ENCODE data around the gene TMEM109.

Gene TMEM109

DNA sequence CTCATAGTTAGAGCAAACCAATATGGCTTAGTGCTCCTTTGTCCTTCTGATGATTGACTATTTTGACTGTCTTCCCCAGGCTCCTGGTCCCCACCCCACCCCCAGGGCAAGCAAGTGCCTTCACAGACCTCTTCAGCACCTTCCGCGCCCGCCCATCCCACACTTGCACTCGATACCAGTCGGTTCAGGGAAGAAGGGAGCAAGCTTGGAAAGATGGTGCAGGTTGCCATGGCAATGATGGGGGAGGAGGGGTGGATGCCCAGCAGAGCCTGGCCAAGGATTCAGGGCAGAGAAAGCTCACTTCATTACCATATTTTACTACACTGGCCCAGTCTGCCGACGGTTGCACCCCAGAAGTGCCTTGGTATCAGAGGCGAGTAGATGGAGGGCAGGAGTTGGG is 12.5 kb downstream of the TMEM109 start:
- DNase-seq (ENCODE audit: low spot score), result no peak

DNA sequence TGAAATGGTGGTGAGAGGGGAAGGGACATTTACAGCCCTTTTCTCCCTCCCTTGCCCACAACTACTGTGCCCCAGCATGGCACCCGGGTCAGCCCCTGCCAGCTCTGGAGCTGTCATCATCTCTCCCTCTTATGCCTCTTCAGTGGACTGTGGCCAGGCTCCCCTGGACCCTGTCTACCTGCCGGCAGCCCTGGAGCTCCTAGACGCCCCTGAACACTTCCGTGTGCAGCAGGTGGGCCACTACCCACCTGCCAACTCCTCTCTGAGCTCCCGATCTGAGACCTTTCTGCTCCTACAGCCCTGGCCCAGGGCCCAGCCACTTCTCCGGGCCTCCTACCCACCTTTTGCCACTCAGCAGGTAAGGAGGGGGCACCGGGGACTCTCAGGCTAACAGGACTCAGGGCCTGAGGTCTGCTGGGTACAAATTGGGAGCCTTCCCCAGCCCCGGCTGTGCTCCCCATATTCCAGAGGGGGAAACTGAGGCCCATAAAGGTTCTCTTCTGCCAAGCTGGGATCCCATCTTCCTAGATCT is 13.2 kb downstream of the TMEM109 start:
- DNase-seq (ENCODE audit: low spot score), result no peak

DNA sequence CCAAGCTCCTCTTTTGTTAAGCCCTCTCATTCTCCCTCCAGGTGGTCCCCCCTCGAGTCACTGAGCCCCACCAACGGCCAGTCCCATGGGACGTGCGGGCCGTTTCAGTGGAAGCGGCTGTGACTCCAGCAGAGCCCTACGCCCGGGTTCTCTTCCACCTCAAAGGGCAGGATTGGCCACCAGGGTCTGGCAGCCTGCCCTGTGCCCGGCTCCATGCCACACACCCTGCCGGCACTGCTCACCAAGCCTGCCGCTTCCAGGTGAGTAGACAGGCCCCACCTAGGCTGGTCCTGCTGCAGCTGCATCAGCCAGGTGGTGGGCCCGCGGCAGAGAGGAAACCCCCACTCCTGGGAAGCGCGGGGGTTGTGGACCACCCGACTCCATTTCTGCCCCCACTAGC is 13.6 kb downstream of the TMEM109 start:
- no peak for DNase-seq (ENCODE audit: low spot score)

DNA sequence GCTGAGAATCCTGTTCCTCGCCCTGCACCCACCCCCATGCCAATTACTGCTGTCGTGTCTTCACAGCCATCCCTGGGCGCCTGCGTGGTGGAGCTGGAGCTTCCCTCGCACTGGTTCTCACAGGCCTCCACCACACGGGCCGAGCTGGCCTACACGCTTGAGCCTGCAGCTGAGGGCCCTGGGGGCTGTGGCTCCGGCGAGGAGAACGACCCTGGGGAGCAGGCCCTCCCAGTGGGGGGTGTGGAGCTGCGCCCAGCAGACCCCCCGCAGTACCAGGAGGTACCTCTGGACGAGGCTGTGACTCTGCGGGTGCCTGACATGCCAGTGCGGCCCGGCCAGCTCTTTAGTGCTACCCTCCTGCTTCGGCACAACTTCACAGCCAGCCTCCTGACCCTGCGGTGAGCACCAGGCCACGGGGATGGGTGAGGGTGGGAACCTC is 14.6 kb downstream of the TMEM109 start:
- no peak for DNase-seq (ENCODE audit: low spot score)

DNA sequence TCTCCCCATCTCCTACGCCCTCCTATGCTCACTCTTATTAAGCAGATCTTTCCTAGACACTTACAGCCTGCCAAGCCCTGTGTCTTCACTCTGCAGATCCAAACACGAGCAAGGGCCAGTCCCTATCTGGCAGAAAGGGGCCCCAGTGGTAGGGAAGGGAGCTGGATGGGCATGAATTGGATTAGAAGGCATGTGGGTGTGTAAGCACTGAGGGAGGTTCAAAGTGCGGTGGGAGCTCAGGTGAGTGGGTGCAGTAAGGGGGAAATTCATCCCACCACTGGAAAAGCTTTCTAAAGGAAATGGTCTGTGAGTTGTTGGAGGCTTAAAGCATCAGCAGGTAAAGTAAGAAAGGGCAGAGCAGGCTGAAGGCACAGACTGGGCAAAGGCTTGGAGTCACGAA is 15.8 kb downstream of the TMEM109 start:
- DNase-seq (ENCODE audit: low spot score), result no peak

DNA sequence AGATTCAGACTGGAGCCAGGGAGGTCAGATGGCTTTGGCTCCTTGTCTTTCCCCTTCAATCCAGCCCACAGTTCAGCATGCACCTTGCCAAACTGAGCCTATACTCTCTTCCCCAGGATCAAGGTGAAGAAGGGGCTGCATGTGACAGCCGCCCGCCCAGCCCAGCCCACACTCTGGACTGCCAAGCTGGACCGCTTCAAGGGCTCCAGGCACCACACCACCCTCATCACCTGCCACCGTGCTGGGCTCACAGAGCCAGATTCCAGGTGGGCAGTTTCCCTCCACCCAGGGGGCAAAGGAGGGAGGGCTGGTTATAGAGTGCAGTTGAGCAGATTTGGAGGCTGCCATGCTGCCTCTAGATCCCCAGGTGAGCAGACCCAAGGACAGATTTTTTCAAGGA is 16.4 kb downstream of the TMEM109 start:
- no peak for DNase-seq (ENCODE audit: low spot score)

DNA sequence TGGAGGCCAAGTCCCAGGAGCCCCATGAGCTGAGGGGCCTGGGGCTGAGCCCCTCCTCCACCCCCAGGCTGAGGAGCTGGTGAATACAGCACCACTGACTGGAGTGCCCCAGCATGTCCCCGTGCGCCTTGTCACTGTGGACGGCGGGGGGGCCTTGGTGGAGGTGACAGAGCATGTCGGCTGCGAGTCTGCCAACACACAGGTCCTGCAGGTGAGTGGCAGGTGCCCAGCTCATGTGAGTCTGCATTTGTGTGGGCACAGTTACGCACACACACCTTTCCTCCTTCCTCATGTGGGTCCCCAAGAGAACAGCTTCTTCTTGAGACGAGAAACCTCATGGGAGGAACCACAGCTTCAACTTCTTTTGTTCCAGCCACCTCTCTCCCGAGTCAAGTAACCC is 18.0 kb downstream of the TMEM109 start:
- no peak for DNase-seq (ENCODE audit: low spot score)

DNA sequence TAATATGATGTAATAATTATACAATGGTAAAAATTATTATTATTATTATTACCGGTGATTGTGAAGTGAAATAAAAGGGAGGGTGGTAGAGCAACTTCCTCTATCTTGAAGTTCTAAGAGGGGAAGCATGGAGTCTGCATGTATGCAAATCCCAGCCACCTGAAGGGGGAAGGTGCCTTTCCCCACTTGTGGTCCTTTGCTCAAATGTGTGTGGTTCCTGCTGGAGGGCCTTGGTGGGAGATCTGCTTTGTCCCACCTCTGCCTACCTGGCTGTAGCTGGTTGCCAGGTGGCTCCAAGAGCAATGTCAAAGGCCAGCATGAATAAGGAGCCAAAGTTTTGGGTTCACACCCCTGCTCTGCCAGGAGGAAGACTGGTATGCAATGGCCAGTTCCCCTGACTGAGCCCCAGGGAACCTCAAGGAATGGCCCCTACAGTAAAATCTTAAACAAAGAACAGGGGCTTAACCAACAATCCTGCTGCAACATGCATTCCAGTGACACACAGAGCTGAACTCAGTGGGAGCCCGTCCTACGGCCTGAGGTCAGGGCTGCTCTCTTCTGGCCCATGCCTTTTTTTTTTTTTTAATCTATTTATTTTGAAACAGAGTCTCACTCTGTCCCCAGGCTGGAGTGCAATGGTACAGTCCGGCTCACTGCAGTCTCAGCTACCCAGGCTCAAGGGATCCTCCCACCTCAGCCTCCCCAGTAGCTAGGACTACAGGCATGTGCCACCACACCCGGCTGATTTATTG is 18.8 kb downstream of the TMEM109 start:
- no peak for DNase-seq (ENCODE audit: low spot score)

DNA sequence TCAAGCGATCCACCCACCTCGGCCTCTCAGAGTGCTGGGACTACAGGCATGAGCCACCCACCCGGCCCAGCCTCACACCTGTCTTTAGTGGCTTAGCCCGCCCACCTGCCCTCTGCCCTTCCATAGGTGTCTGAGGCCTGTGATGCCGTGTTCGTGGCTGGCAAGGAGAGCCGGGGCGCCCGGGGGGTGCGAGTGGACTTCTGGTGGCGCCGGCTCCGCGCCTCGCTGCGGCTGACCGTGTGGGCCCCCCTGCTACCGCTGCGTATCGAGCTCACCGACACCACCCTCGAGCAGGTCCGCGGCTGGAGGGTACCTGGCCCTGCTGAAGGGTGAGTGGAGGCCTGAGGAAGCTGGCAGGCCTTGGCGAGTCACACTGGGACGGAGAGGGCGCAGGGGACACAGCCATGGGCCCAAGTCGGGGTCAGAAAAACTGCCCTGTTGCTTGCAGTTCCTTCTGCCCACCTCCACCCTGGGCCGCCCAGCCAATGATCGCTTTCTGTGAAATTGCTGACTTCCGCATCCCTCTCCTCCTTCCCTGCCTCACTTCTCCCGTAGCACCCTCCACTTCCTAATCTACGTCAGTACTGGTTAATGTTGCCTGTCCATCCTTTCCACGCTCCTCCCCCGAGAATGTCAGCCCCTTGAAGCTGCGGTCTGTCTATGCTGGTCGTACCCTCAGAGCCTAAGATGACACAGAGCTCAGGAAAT is 19.6 kb downstream of the TMEM109 start:
- DNase-seq (ENCODE audit: low spot score), result no peak

DNA sequence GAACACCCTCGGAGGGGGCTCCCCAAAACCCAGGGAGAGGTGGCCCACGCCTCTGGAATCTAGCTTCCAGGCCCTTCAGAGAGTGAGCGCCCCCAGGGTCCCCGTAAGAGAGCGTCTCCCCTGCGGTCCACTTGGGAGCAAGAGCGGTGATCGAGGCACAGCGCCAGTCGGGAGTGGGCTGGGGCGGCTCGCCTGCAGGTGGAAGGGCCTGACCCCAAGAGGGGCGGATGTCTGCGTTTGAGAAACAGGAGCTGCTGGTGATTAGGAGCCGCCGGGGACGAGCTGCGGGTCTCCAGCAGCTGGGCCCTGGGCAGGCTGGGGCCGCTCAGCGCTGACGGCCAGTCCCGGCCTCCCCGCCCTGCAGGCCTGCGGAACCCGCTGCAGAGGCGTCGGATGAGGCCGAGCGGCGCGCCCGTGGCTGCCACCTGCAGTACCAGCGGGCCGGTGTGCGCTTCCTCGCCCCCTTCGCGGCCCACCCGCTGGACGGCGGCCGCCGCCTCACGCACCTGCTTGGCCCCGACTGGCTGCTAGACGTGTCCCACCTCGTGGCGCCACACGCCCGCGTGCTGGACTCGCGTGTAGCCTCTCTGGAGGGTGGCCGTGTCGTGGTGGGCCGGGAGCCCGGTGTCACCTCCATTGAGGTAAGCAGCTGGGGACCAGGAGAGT is 20.3 kb downstream of the TMEM109 start:
- no peak for DNase-seq (ENCODE audit: low spot score)

DNA sequence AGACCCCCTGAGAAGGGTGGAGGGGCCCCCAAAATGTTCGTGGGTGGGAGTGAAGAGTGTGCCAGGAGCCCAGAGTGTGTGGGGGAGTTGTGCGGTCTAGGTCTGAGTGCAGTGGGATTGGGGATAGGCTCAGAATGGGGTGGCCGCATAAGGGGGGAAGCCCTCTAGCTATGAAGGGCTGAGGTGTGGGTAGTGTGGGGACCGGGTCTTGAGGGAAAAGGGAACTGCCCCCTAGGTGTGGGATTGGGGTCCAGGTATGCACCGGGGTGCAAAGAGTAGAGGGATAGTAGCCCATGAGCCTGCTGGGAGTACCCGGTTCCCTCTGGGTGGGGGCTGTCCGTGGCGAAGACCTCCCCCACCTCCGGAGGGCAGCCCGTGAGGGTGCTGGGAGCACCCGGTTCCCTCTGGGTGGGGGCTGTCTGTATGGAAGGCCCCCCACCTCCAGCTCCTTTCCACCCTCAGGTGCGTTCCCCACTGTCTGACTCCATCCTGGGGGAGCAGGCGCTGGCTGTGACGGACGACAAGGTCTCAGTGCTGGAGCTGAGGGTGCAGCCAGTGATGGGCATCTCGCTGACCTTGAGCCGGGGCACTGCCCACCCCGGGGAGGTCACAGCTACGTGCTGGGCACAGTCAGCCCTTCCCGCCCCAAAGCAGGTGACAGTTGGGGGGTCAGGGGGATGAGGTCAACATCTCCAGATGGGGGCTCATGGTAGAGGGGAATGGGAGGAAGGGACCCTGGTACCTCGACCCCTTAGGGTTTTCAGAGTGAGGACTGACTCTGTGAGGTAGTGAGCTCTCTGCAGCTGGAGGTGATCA is 21.0 kb downstream of the TMEM109 start:
- no peak for DNase-seq (ENCODE audit: low spot score)

DNA sequence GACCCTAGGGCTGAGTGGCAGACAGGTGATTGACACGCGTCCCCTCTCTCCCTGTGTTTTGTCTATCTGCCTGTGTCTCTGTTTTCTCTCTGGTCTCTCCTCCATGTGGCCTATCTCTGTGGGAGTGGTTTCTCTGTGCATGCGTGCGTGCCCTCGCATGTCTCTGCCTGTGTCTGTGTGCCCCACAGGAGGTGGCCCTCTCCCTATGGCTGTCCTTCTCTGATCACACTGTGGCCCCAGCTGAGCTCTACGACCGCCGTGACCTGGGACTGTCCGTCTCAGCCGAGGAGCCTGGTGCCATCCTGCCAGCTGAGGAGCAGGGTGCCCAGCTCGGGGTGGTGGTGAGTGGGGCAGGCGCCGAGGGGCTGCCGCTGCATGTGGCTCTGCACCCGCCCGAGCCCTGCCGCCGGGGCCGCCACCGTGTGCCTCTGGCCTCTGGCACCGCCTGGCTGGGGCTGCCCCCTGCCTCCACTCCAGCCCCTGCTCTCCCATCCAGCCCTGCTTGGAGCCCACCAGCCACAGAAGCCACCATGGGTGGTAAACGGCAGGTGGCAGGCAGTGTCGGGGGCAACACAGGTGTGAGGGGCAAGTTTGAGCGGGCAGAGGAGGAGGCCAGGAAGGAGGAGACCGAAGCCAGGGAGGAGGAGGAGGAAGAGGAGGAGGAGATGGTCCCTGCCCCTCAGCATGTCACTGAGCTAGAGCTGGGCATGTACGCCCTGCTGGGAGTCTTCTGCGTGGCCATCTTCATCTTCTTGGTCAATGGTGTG is 21.9 kb downstream of the TMEM109 start:
- no peak for DNase-seq (ENCODE audit: low spot score)

DNA sequence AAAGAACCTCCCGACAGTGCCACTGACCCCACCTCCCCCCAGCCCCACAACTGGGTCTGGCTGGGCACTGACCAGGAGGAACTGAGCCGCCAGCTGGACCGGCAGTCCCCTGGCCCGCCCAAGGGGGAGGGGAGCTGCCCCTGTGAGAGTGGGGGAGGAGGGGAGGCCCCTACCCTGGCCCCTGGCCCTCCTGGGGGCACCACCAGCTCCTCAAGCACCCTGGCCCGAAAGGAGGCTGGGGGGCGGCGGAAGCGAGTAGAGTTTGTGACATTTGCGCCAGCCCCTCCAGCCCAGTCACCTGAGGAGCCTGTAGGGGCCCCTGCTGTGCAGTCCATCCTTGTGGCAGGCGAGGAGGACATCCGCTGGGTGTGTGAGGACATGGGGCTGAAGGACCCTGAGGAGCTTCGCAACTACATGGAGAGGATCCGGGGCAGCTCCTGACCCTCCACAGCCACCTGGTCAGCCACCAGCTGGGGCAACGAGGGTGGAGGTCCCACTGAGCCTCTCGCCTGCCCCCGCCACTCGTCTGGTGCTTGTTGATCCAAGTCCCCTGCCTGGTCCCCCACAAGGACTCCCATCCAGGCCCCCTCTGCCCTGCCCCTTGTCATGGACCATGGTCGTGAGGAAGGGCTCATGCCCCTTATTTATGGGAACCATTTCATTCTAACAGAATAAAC is 22.6 kb downstream of the TMEM109 start:
- DNase-seq (ENCODE audit: low spot score), result no peak

DNA sequence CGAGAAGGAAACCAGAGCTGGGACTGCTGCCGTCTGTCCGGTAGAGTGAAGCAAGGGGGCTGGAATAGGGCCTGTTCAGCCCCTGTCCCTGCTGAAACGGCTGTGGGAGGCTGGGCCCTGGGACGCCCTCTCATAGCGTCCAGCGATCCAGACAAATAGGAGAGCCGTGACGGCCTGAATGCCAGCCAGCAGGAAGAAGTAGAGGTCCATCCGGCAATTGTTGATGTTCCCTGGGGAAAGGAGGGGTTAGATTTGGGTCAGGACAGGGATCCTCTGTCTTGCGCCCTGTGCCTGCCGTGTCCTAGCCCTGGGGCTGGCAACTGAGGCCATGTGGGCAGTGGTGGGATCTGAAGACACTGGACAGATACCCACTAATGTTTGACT is 23.2 kb downstream of the TMEM109 start:
- DNase-seq (ENCODE audit: low spot score), result no peak

DNA sequence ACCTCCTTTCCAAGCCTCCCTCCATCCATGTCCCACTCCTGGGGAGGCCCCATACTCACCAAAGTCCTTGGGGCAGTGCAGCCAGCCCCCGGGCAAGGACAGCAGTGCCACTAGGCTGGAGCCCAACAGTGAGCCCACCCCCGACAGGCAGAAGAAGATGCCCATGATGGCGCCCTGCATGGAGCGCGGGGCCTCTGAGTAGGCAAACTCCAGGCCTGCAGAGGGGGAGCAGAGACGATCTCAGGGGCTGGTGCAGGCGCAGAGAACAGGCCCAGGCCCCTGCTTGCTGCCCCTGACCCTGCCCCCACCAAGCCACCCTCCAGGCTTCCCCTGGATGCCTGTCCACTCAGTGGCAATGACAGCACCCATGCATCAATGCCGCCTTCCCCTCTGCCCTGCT is 23.9 kb downstream of the TMEM109 start:
- no peak for DNase-seq (ENCODE audit: low spot score)

DNA sequence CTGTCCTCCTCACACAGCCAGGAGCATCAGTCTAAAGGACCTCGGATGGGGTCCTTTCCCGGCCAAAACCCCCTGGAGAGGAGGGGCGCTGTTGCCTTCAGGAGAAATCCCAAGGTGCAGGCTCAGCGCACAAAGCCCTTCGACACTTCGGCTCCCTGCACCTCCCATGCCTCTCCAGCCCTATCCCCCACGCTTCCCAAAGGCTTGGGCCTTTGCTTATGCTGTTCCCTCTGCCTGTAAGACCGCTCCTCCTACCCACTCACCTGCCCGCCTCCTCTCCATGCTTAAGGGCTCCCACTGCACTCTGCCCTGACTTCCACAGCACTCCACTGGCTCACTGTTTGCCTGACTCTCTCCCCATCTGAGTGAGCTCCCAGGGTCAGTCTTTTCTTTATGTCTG is 24.5 kb downstream of the TMEM109 start:
- DNase-seq (ENCODE audit: low spot score), result no peak

DNA sequence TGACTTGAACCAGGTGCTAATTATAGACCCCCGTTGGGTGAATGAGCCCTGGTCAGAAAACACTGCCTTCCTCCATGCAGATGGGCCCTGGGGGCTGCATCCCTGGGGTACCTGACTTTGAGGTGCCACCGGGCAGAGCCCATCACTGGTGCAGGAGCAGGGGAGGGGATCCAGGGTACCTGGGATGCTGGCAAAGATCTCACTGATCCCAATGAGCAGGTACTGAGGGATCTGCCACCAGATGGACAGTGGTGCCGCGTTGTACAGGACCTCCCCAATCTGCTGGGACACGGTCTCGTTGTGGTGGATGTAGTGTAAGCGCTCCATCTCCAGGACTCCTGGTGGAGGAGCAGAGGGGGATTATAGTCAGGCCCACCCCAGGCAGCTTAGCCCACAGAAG is 25.3 kb downstream of the TMEM109 start:
- no peak for DNase-seq (ENCODE audit: low spot score)

DNA sequence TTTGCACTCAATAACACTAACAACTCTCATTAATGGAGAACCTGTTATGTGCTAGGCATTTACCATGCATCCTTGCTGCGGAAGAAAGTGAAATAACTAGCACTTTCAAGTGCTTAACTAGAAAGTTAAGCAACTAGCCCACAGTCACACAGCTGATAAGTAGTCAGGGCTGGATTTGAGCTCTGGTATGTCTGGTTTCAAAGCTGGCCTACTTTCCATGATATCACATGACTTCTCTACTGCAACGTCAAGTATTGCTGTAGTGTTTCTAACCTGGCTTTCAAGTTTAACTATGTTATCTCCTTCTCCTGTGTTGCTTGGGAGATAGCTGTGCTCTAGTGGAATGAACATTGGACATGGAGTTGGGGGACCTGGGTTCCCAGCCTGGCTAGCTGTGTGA is 25.9 kb downstream of the TMEM109 start:
- DNase-seq (ENCODE audit: low spot score), result no peak

DNA sequence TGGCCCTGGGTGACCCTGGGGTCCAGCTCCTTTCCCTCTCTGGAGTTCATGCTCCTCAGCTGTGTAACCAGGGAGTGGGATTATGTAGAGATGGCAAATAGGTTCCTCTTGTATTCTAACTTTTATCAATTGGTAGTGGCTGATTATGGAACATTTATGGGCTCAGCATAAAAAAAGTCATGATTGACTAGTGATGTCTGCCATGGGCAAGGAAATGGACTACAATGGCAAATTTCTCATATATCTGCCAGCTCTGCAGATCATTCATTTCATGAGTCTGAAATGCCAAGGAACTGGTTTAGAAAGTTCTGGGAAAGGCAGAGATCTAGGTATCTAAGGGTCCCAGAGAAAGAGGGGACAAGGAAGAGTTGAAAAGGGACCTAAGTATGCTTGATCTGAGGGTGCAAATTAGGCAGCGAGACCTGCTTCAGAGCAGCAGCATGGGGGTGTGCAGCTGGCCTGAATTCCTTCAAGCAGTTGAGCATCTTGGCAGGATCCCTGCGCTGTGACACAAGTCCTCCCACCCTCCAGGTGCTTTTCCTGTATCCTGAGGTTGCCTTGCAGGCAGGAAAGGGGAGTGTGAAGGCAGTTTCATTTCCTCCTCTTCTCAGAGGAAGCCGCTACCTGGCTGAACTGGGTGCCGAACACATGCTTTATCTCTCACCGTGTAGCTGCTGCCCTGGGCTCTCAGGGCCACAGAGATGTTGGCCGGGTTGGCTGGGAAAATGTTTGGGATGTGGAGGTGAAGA is 27.6 kb downstream of the TMEM109 start:
- DNase-seq (ENCODE audit: low spot score), result no peak

DNA sequence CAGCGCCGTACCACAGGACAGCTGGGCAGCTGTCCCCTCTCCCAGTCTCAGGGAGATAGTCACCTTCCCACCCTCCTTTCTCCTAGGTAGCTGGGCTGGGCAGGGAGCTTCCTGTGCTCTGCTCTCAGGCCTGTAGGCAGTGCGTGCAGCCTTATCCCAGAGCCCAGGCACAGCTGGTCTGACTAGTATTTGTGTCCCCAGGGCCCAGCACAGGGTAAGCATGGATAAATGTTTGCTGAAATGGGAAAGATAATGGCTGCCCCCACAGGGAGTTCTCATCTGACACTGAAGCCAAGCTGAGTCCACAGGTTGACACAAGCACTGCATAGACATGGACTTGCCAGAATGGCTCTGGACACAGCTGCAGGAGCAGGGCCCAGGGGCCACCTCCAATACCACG is 28.3 kb downstream of the TMEM109 start:
- no peak for DNase-seq (ENCODE audit: low spot score)
